CD4-positive, alpha-beta T cell treated with Interleukin-10 for 1 hour (primary cell): ENCODE data around the gene TRPM6.
A peak's percentile ranks its signal among the peaks of the same experiment; 100 is the strongest.

Source experiments
- DNase-seq: peaks from one replicate; pipeline ENCODE4 v3.0.0-alpha.2; 2020

TRPM6 gene

GRCh38 chr9:74770508-74771261 is 117.0 kb downstream of the TRPM6 start:
- DNase-seq, result peak; percentile 41

GRCh38 chr9:74765481-74765971 is 122.2 kb downstream of the TRPM6 start:
- no peak for DNase-seq

- no peak for DNase-seq
Measured at GRCh38 chr9:74762950-74763349, 124.8 kb downstream of the TRPM6 start.

- no peak for DNase-seq
Measured at GRCh38 chr9:74760031-74760700, 127.6 kb downstream of the TRPM6 start.

DNA sequence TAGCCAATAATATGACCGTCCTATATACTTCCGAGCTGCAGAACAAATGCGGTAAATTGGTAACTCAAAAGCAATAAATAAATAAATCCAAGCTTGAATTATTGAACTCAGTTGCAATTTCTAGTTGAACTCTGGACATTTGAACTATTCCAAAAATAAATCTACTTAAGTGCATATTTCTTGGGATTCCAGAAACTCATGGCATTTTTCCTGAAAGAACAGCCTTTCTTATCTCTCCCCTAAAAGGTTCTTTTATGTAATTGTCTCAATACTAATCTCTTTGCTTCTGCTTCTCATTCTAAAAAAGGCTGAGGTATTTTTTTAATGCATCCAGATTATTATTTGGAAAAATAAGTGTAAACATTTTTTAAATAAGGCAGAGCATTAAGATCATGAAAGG is 131.7 kb downstream of the TRPM6 start:
- DNase-seq, result no peak

DNA sequence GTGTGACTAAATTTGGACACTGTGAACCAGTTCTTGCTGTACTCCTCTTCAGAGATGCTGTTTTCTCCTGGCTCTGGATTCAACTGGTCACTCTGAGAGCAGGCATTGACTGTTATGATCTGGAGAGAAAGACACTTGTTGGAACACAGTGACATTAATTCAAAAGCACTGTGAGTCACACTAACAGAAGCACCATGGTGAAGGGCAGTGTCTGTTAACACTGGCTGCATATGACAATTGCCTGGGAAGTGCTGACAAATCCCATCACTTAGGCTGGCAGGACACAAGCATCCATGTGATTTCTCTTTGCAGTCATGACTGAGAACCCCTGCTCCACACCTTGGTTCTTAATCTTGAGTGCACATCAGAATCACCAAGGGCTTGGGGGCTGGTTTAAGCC is 132.4 kb downstream of the TRPM6 start:
- DNase-seq, result no peak

GRCh38 chr9:74753650-74754049 is 134.1 kb downstream of the TRPM6 start:
- DNase-seq, result no peak

- DNase-seq, result no peak
Measured at GRCh38 chr9:74748966-74749365, 138.8 kb downstream of the TRPM6 start.

DNA sequence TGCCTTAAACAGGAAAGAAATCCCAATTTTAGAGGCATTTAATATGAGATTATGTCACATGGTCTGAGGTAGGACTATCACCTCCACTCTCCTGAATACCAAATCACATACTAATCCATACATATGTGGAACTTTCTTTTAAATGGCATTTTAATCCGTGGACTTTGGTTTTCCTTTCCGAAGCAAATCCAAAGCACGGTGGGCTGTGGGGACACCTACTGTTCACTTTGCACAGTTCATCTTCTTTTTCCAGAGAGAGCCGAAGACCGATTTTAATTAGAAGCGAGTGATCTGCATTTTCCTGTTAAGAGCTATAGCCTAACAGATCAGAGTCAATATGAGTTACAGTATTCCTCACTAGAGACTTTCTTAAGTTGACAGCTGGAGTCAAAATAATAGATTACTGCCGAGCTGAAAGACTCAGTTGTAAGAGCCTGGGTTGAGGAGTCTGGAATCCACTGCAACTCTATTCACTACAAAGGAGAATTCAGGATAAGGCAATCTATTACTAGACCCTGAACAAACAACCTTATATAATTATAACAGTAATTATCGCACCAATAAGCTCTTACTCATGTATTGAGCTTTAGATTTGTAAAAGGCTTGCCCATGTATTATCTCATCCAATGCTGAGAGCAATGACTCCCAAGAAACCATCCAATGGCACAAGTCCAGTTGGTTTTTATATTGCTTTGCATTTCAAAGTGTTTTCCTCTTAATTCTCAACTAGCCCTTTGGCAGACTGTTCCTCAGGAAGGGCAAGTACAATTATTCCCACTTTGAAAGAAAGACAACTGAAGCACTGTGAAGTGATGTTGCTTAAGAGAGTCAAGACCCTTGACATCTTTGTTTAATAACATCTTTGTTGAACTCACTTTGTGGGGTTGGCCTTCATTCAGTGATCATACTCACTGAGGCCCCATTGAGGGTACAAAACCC is 144.7 kb downstream of the TRPM6 start:
- DNase-seq, result peak; percentile 4

DNA sequence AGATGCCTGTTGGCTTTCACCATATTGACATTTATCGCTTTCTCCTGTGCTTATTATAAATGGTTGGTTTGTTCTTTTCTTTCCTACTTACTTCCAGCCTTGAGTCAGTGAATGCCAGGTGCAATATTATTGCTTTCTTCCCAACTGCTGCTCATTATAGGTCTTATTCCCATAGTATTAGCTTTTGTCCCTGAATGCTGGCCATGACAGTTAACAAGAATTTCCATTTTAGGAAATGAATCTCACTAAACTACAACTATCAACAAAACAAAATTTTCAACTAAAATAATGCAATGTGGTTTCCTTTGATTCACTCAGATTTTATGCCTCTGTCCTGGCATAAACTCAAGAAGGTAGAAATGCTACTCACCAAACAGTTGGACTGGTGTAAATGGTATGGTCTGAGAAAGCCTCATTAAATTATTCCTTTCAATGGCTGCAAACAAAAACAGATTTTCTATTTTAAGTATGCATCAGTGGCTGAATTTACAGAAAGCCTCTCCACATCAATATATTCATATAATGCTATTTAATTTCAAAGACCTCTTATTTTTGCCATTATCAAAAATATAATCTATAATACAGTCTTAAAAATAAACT is 145.4 kb downstream of the TRPM6 start:
- DNase-seq, result no peak

DNA sequence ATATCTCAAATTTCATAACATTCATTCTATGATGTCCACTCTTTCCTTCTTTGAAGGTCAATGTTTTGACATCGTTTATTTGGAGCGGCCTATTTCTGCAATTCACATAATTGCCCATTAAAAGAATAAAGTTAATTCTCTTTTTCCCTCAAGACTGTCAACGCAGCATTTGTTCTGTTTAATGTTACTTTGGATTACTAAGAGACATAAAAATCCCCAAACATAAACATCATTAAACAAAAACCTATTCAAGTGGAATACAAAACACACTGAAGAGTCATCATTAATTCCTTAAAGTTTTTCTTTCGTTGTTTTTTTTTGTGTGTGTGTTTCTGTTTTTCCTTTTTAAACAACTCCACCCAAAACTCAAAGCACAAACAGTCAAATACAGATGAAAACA is 151.1 kb downstream of the TRPM6 start:
- DNase-seq, result no peak

- no peak for DNase-seq
Measured at GRCh38 chr9:74735761-74736160, 152.0 kb downstream of the TRPM6 start.

GRCh38 chr9:74729136-74729695 is 158.5 kb downstream of the TRPM6 start:
- no peak for DNase-seq

DNA sequence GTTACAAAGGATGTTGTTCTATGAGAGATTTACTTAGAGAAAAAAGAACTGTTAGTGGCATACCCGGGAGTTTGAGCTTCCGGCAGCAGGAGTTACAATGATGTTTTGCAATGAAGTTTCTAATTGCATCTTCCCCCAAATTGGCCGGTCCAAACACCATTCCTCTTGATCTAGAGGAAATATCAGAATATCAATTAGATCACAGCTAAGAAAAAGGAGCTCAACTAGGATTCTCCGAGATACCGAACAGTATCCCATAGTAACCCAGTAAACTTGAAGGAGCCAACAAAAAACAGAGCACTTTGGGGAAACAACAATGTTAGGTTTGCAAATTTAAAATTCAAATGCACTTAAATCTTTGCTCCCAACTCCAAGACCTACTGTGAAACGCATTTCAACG is 159.5 kb downstream of the TRPM6 start:
- DNase-seq, result no peak

DNA sequence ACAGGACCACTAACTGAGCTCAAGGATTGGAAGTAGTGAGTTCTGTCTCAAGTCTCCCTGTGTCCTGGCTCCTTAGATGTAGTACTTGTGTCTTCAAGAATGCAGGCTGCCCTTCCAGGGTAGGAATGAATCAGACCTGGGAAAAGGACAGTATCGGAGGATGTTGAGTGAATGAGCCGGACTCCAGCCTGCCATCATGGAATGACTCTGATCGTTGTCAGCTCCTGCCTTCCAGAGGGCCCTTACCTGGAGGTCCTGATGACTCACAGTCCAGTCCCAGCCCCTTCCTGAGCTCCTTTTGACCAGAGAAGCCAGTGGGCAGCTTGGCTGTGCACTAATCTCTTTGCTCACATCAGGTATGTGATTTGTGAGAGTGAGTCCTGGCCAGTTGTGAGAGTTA is 161.1 kb downstream of the TRPM6 start:
- DNase-seq, result no peak

GRCh38 chr9:74724317-74724716 is 163.4 kb downstream of the TRPM6 start:
- DNase-seq, result no peak

- no peak for DNase-seq
Measured at GRCh38 chr9:74721696-74722660, 165.7 kb downstream of the TRPM6 start.

- no peak for DNase-seq
Measured at GRCh38 chr9:74719306-74719705, 168.4 kb downstream of the TRPM6 start.

- no peak for DNase-seq
Measured at GRCh38 chr9:74718709-74719108, 169.0 kb downstream of the TRPM6 start.

GRCh38 chr9:74711341-74711740 is 176.4 kb downstream of the TRPM6 start:
- no peak for DNase-seq

GRCh38 chr9:74697535-74697934 is 190.2 kb downstream of the TRPM6 start:
- no peak for DNase-seq
